GM19099 (cell line): Measurements from ENCODE around the gene ATXN1.

Experiments
- POLR2A ChIP-seq: IDR thresholded peaks from 3 replicates; pipeline ENCODE4 v1.6.1; 2011; ENCODE audit warnings: low read depth; ENCODE audit not compliant: insufficient read length; ENCODE audit errors: extremely low read depth

The ATXN1 gene

GRCh38 chr6:16420715-16421461, 340.4 kb downstream of the ATXN1 start:
- peak; percentile 47 for TF ChIP-seq POLR2A

GRCh38 chr6:16420337-16420714, 340.9 kb downstream of the ATXN1 start:
- TF ChIP-seq POLR2A = no peak

GRCh38 chr6:16419636-16420336, 341.5 kb downstream of the ATXN1 start:
- peak; percentile 55 for TF ChIP-seq POLR2A

- TF ChIP-seq POLR2A = no peak
Observed at GRCh38 chr6:16418151-16418550, 343.1 kb downstream of the ATXN1 start.

GRCh38 chr6:16415677-16416076, 345.6 kb downstream of the ATXN1 start:
- no peak for TF ChIP-seq POLR2A

- no peak for TF ChIP-seq POLR2A
Observed at GRCh38 chr6:16414205-16414604, 347.1 kb downstream of the ATXN1 start.

- TF ChIP-seq POLR2A = no peak
Observed at GRCh38 chr6:16413399-16413798, 347.9 kb downstream of the ATXN1 start.

GRCh38 chr6:16412982-16413381, 348.3 kb downstream of the ATXN1 start:
- no peak for TF ChIP-seq POLR2A

GRCh38 chr6:16412171-16412570, 349.1 kb downstream of the ATXN1 start:
- TF ChIP-seq POLR2A = no peak

GRCh38 chr6:16409531-16410441, 351.5 kb downstream of the ATXN1 start:
- TF ChIP-seq POLR2A = no peak

GRCh38 chr6:16408766-16409165, 352.5 kb downstream of the ATXN1 start:
- no peak for TF ChIP-seq POLR2A

- no peak for TF ChIP-seq POLR2A
Observed at GRCh38 chr6:16406966-16407365, 354.3 kb downstream of the ATXN1 start.

GRCh38 chr6:16405375-16405774, 355.9 kb downstream of the ATXN1 start:
- TF ChIP-seq POLR2A = no peak

GRCh38 chr6:16404456-16404855, 356.8 kb downstream of the ATXN1 start:
- TF ChIP-seq POLR2A = no peak

- TF ChIP-seq POLR2A = no peak
Observed at GRCh38 chr6:16403831-16404230, 357.4 kb downstream of the ATXN1 start.
